Mucosa of descending colon (tissue), 3 donors: ENCODE results near the gene MPLKIP. TPM values are rescaled to one million over a fixed set of nuclear protein-coding genes. Genes with fewer than 3 reads are reported as not detected.
"Not testable (repeated sequence)": the region's sequence is repeated elsewhere in the genome, so short reads cannot be mapped to it uniquely, and the experiment has no call there.

Experiments
- ATAC-seq: fragments of 200-7000 bp; cut with Tn5 transposase; one replicate; pipeline ENCODE4 v1.9.1; 2020; ENCODE audit warnings: mild to moderate bottlenecking, moderate library complexity
- DNase-seq, 3 donors: peaks; one replicate each; pipeline ENCODE4 v3.0.0-alpha.2; 2020
- H3K36me3 ChIP-seq: fragments of 200-600 bp; one replicate; pipeline ENCODE4 v1.8.0; 2021; ENCODE audit warnings: low read depth, mild to moderate bottlenecking
- H3K4me1 ChIP-seq: fragments of 200-600 bp; one replicate; pipeline ENCODE4 v1.8.0; 2021; ENCODE audit warnings: low read depth, mild to moderate bottlenecking
- H3K4me3 ChIP-seq: fragments of 200-600 bp; one replicate; pipeline ENCODE4 v1.8.0; 2021; ENCODE audit warnings: mild to moderate bottlenecking
- H3K9me3 ChIP-seq: fragments of 200-600 bp; one replicate; pipeline ENCODE4 v1.8.0; 2021; ENCODE audit warnings: mild to moderate bottlenecking
- intact Hi-C, 2 donors: fragments of 100-400 bp; cut with DNase I in 1 of 2; cut with micrococcal nuclease in 1 of 2; formaldehyde crosslinking; loops; one replicate each; pipeline versions ENCODE4 v1.11.0 to v1.11.1; 2022; cut with DNase I, micrococcal nuclease
- total RNA-seq, 3 donors: library from RNA; stranded (reverse); fragmentation: NEBNext Ultra II Directional in 2 of 3; extraction: Animal tissue kit (Norgen Biotek cat#: 25700) in 2 of 3; gene quantifications; one replicate each; pipeline versions ENCODE4 v1.2.1 to v1.2.4, GENCODE V29; 2021 to 2023
- TF ChIP-seq, protein P1 (sequence below): fragments of 200-600 bp; IDR thresholded peaks from one replicate; pipeline ENCODE4 v1.8.0; 2022; ENCODE audit warnings: antibody characterized with exemption, mild to moderate bottlenecking
- donor health status: DM: no; HTN: no; CAD: no; lungs with moderate emphysema.
- donor health status: DM: no; HTN: no; CAD: no.
- donor health status: DM: no; HTN: yes; CAD: no.

Gene MPLKIP
- total RNA-seq, 3 donors from 2014 or later, result 29.2 to 35.0 (median 34.7) TPM

DNA sequence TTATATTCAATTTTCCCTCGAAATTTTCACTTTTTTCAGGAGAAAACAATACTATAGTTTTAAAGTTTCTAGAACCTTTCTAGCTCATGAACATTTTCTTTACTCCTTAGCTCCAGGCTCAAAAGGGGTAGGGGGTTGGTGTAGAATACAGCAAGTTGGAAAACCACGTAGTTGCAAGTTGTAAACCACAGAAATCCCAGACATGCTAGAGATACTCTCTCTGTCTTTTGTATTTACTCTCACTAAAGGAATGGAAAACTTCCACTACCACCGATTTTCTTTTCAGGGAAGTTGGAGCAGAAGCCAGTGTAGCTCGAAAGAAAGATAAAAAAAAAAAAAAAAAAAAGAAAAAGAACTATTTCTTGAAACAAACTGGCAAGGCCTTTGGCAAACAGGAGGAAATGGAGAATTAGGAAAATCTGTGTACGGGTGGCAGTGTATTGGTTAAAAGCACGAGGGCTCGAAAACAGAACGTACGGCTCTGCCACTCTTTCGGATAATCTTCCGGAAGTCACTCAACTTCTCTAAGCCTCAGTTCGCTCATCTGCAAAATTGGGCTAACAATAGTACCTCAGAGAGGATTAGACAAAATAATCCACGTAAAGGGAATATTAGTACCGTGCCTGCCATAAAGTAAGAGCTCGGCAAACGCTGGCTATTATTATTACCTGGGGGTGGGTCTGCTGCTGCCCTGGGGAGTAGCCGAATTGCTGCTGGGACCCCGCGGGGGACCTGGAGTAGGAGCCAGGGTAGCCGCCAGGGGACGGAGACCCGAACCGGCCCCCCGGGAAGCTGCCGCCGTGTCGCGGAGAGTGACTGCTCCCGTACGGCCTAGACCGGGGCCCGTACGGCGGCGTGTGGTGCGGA is 628 bp downstream of the MPLKIP start:
- TF ChIP-seq, protein P1, sequence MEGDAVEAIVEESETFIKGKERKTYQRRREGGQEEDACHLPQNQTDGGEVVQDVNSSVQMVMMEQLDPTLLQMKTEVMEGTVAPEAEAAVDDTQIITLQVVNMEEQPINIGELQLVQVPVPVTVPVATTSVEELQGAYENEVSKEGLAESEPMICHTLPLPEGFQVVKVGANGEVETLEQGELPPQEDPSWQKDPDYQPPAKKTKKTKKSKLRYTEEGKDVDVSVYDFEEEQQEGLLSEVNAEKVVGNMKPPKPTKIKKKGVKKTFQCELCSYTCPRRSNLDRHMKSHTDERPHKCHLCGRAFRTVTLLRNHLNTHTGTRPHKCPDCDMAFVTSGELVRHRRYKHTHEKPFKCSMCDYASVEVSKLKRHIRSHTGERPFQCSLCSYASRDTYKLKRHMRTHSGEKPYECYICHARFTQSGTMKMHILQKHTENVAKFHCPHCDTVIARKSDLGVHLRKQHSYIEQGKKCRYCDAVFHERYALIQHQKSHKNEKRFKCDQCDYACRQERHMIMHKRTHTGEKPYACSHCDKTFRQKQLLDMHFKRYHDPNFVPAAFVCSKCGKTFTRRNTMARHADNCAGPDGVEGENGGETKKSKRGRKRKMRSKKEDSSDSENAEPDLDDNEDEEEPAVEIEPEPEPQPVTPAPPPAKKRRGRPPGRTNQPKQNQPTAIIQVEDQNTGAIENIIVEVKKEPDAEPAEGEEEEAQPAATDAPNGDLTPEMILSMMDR, result no peak
- Histone ChIP-seq H3K4me1 (peaks cover 19% of the 10 kb centered on the region), H3K36me3 (no peaks in the 10 kb centered on the region), H3K9me3 (no peaks in the 10 kb centered on the region), H3K4me3 (peak overlapping the region; percentile 88)
- peak in 1 of 3 donors; percentile 32 for DNase-seq
- intact Hi-C loops, result no loop called here
- peak; percentile 73 for ATAC-seq

DNA sequence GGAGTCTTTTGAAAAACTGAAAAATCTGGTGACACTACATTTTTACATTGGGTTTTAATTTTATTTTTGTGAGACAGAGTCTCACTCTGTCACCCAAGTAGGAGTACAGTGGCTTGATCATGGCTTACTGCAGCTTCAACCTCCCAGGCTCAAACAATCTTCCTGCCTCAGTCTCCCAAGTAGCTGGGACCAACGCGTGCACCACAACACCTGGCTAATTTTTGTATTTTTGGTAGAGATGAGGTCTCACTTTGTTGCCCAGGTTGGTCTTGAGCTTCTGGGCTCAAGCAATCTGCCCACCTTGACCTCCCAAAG is 11.5 kb downstream of the MPLKIP start:
- TF ChIP-seq, protein P1, result no peak
- no peaks in the 10 kb centered on the region for H3K4me1 ChIP-seq
- intact Hi-C loops, result no loop called here
- no peak overlapping the region for H3K4me3 ChIP-seq
- no peaks in the 10 kb centered on the region for H3K36me3 ChIP-seq
- no peak for DNase-seq
- ATAC-seq, result no peak
- no peaks in the 10 kb centered on the region for H3K9me3 ChIP-seq

DNA sequence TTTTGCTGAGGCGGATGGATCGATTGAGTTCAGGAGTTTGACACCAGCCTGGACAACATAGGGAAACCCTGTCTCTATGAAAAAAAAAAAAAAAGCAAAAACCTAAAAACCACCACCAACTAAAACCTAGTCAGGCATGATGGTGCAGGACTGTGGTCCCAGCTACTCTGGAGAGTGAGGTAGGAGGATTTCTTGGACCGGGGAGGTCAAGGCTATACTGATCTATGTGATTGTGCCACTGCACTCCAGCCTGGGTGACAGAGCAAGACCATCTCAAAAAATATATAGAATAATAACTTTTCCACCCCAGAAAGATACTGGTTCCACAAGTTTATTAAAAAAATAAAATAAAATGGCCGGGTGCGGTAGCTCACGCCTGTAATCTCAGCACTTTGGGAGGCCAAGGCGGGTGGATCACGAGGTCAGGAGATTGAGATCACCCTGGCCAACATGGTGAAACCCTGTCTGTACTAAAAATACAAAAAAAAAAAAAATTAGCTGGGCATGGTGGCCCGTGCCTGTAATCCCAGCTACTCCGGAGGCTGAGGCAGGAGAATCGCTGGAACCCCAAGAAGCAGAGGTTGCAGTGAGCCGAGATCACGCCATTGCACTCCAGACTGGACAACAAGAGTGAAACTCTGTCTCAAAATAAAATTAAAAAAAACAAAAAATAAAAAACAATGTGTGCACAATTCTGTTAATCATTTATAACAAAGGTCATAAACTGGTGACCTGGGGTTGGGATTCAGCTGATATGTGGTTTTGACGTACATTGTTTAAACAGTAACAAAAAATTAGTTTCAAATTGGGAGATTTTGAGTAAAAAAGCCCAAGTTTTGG is 12.1 kb downstream of the MPLKIP start:
- H3K9me3 ChIP-seq, H3K36me3 ChIP-seq, DNase-seq, H3K4me1 ChIP-seq, intact Hi-C loops, H3K4me3 ChIP-seq, ATAC-seq: not testable (repeated sequence)

DNA sequence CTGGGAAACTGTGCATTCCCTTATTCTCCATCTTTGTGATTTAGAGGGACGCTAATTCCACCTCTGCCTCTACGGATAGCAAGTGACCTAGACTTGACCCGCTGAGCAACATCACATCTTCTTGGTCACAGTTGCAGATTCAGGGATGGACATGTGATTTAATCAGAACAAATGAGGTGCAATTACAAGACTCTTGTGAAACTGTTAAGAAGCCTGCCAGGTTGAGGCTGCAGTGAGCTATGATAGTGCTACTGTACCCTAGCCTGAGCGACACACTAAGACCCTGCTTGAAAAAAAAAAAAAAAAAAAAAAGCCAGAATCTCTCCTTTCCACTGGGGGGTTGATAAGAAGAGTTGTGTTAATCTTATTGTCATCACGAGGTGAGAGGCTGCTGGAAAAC is 14.4 kb downstream of the MPLKIP start:
- H3K9me3 ChIP-seq, result no peaks in the 10 kb centered on the region
- intact Hi-C loops, result no loop called here
- DNase-seq (no peak), ATAC-seq (no peak)
- H3K4me1 ChIP-seq, result no peaks in the 10 kb centered on the region
- TF ChIP-seq, protein P1, result no peak
- H3K36me3 ChIP-seq, result no peaks in the 10 kb centered on the region
- no peak overlapping the region for H3K4me3 ChIP-seq

DNA sequence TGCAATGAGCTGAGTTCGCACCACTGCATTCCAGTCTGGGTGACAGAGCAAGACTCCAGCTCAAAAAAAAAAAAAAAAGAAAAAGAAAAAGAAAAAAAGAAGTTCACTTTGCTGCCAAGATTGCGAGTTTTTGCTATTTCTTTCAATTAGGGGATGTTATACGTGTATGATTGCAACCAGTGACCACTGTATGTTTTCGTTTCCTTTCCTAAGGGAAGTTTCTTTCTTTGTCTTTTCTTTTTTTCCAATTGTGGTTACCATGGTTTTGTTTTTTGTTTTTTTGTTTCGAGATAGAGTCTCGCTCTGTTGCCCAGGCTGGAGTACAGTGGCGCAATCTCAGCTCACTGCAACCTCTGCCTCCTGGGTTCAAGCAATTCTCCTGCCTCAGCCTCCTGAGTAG is 16.2 kb downstream of the MPLKIP start:
- H3K9me3 ChIP-seq, ATAC-seq, H3K4me1 ChIP-seq, DNase-seq, intact Hi-C loops, H3K4me3 ChIP-seq, H3K36me3 ChIP-seq: not testable (repeated sequence)

DNA sequence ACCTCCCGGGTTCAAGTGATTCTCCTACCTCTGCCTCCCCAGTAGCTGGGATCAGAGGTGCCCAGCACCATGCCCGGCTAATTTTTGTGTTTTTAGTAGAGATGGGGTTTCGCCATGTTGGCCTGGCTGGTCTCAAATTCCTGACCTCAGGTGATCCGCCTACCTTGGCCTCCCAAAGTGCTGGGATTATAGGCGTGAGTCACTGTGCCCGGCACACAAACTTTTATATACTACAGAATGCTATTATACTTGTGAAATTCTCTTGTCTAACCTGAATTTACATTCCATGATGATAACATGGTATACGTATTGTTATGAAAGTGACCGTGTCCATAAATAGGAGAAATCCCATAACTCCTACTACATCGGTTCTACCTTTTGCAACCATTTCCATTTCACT is 17.2 kb downstream of the MPLKIP start:
- H3K36me3 ChIP-seq, DNase-seq, ATAC-seq, H3K4me1 ChIP-seq, H3K9me3 ChIP-seq, intact Hi-C loops, H3K4me3 ChIP-seq: not testable (repeated sequence)

DNA sequence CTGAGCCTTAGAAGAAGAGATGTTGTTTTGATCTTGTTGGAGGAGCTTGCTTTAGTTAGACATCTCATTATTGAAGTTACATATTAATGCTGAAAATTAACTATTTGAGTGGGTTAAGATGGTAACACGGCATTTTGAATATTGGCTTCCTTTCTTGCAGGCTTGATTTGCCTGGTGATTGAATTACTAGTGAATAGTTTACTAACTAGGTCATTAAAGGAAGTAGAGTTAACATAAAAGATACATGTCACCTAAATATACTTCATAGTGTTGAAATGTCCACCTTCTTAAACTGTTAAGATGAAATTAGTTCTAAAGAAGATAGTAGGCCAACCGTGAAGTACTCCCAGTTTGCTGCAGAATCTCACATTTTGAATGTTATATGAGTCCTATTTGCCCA is 18.5 kb downstream of the MPLKIP start:
- ATAC-seq (no peak), DNase-seq (no peak)
- H3K36me3 ChIP-seq, result no peaks in the 10 kb centered on the region
- no peaks in the 10 kb centered on the region for H3K9me3 ChIP-seq
- H3K4me1 ChIP-seq, result no peaks in the 10 kb centered on the region
- TF ChIP-seq, protein P1, result no peak
- H3K4me3 ChIP-seq, result no peak overlapping the region
- intact Hi-C loops, result no loop called here
